SK-N-SH treated with all-trans-retinoic acid at 6 μM for 48 hours (cell line): ENCODE results near the gene CFAP61.

Source experiments
- ZFP3 ChIP-seq: fragments of 250-450 bp; sonication (Bioruptor Pico); IDR thresholded peaks from 2 replicates; pipeline ENCODE4 v1.5.0; 2020; ENCODE audit warnings: mild to moderate bottlenecking, moderate library complexity
- ZFP30 ChIP-seq: fragments of 450-650 bp; formaldehyde crosslinking; IDR thresholded peaks from 2 replicates; pipeline ENCODE4 v1.5.0; 2022; ENCODE audit warnings: mild to moderate bottlenecking, moderate library complexity
- ZNF70 ChIP-seq: fragments of 450-650 bp; formaldehyde crosslinking; IDR thresholded peaks from 2 replicates; pipeline ENCODE4 v1.5.0; 2020; ENCODE audit warnings: mild to moderate bottlenecking, moderate library complexity
- TF ChIP-seq, protein P1 (sequence below): fragments of 250-450 bp; sonication (Bioruptor Pico); IDR thresholded peaks from 2 replicates; pipeline ENCODE4 v1.5.1; 2020; ENCODE audit warnings: low read depth, mild to moderate bottlenecking, moderate library complexity

DNA sequence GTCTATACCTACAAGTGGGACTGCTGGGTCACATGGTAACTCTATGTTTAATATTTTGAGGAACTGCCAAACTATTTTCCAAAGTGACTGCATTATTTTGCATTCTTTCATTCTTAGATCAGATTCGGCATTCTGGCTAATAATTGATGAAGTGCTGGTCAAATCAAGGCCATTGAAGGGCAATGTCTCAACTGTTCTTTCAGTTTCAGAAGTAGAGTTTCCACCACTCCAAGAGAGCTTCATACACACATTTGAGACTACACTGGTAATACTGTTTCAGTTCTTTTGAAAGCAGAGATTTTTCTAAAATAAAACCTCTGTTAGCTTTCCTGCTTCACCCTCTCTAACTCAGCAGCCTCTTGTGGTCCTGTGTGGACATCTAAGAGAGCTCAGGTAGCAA is 154.5 kb downstream of the CFAP61 start:
- TF ChIP-seq ZFP30 (CRISPR knock-in tag) (no peak), ZFP3 (CRISPR knock-in tag) (no peak), ZNF70 (CRISPR knock-in tag) (no peak)
- TF ChIP-seq, protein P1, sequence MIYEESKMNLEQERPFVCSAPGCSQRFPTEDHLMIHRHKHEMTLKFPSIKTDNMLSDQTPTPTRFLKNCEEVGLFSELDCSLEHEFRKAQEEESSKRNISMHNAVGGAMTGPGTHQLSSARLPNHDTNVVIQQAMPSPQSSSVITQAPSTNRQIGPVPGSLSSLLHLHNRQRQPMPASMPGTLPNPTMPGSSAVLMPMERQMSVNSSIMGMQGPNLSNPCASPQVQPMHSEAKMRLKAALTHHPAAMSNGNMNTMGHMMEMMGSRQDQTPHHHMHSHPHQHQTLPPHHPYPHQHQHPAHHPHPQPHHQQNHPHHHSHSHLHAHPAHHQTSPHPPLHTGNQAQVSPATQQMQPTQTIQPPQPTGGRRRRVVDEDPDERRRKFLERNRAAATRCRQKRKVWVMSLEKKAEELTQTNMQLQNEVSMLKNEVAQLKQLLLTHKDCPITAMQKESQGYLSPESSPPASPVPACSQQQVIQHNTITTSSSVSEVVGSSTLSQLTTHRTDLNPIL (CRISPR knock-in tag): no peak
